Measurements from ENCODE around the gene RBM47.
A peak's percentile ranks its signal among the peaks of the same experiment; 100 is the strongest.

The RBM47 gene

DNA sequence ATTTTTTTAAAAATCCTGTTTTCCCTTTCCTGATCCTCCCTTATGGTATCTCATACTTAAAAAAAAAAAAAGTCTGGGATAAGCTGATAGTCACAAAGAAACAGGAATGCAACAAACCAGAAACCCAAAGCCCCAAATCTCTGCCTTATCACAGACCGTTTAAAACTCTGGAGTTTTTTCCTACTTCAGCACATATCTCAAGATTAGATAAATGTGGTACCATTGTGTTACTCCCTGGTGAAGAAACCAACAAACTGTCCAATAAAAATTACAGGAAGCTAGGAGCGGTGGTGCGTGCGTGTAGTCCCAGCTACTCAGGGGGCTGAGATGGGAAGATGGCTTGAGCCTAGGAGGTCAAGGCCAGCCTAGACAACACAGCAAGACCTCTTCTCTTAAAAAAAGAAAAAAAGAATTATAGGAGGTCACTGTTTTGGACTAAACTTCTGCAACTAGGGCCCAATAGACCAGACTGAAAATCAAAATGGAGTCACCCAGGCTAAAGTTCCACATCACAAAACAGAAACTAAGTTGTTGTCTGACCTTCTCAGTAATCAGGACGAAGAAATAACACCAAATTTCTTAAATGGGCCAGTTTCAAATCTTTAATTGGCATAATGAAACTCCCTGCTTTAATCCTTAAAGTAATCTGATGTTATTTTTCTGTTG is 51.9 kb downstream of the RBM47 start:
- peak overlapping the region; percentile 36 for H3K4me3 ChIP-seq (ENCODE audit: low read length)
- no peak for DNase-seq (ENCODE audit: low read depth)
- TF ChIP-seq, protein P1, sequence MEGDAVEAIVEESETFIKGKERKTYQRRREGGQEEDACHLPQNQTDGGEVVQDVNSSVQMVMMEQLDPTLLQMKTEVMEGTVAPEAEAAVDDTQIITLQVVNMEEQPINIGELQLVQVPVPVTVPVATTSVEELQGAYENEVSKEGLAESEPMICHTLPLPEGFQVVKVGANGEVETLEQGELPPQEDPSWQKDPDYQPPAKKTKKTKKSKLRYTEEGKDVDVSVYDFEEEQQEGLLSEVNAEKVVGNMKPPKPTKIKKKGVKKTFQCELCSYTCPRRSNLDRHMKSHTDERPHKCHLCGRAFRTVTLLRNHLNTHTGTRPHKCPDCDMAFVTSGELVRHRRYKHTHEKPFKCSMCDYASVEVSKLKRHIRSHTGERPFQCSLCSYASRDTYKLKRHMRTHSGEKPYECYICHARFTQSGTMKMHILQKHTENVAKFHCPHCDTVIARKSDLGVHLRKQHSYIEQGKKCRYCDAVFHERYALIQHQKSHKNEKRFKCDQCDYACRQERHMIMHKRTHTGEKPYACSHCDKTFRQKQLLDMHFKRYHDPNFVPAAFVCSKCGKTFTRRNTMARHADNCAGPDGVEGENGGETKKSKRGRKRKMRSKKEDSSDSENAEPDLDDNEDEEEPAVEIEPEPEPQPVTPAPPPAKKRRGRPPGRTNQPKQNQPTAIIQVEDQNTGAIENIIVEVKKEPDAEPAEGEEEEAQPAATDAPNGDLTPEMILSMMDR (IDR thresholded peaks at IDR 0.05; ENCODE audit: insufficient read depth, low read depth, low read length, missing control alignments): no peak

GRCh38 chr4:40576651-40577480 is 52.8 kb downstream of the RBM47 start:
- DNase-seq (ENCODE audit: low read depth): peak; percentile 96
- TF ChIP-seq, protein P1 (IDR thresholded peaks at IDR 0.05; ENCODE audit: insufficient read depth, low read depth, low read length, missing control alignments): no peak
- H3K4me3 ChIP-seq (ENCODE audit: low read length): peak overlapping the region; percentile 36

DNA sequence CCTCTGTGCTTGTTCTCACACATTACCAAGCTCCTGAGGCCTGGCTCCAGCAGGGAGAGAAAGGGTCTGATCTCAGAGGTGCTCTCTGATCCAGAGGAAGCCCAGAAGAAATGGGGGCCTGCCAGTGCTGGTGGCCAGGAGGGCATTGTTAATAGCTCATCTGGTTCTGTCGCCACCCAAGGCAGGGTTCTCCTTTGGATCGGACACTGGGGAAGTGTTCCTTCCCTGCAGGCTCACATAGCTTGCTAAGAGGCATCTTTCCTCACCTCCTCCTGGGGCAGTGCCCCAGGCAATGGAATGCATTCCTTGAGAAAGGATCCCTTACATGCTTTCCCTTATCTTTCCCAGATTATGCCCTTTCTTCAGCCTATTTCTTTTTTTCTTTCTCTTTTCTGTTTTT is 53.8 kb downstream of the RBM47 start:
- no peak overlapping the region for H3K4me3 ChIP-seq (ENCODE audit: low read length)
- TF ChIP-seq, protein P1 (IDR thresholded peaks at IDR 0.05; ENCODE audit: insufficient read depth, low read depth, low read length, missing control alignments): no peak
- no peak for DNase-seq (ENCODE audit: low read depth)

- no peak overlapping the region for H3K4me3 ChIP-seq (ENCODE audit: low read length)
- no peak for DNase-seq (ENCODE audit: low read depth)
- TF ChIP-seq, protein P1 (IDR thresholded peaks at IDR 0.05; ENCODE audit: insufficient read depth, low read depth, low read length, missing control alignments): no peak
Measured at GRCh38 chr4:40573593-40574311, 55.9 kb downstream of the RBM47 start.

DNA sequence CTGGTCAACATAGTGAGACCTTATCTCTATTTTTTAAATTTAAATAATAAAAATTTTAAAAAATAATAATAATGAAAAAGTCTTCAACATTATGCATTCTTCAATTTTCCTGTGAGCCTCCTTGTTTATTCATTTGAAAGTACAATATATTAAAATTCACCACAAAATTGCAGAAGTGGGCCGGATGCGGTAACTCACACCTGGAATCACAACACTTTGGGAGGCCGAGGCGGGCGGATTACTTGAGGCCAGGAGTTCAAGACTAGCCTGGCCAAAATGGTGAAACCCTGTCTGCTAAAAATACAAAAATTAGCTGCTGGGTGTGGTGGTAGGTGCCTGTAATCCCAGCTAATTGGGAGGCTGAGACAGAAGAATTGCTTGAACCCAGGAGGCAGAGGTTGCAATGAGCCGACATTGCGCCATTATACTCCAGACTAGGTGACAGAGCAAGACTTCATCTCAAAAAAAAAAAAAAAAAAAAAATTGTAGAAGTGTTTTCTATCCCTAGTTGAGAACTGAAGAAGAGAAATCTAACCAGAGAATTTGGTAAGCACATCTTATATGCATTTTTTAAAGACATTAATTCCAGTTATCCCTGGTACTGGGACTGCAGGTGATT is 56.9 kb downstream of the RBM47 start:
- TF ChIP-seq, protein P1 (IDR thresholded peaks at IDR 0.05; ENCODE audit: insufficient read depth, low read depth, low read length, missing control alignments): no peak
- no peak for DNase-seq (ENCODE audit: low read depth)
- H3K4me3 ChIP-seq (ENCODE audit: low read length): no peak overlapping the region

GRCh38 chr4:40571208-40571607 is 58.5 kb downstream of the RBM47 start:
- TF ChIP-seq, protein P1 (IDR thresholded peaks at IDR 0.05; ENCODE audit: insufficient read depth, low read depth, low read length, missing control alignments): no peak
- DNase-seq (ENCODE audit: low read depth): no peak

More at GRCh38 chr4:40571208-40571607, 58.5 kb downstream of the RBM47 start:
- H3K4me3 ChIP-seq (ENCODE audit: low read length): no peak overlapping the region

Data from epithelial cell of esophagus (primary cell).